PC-9 (cell line): ENCODE measurements around the gene LIN28B. TPM values are rescaled to one million over a fixed set of nuclear protein-coding genes. Genes with fewer than 3 reads are reported as not detected.

Experiments used
- BruUV-seq: library from RNA; stranded (reverse); fragments of 400-500 nt; replicated peaks from 2 replicates; lab custom pipeline; 2021; lab: Mats Ljungman, UMichigan
- CTCF ChIA-PET: fragments of 300-600 bp; sonication (Branson Sonifier 250); formaldehyde crosslinking; loops from one replicate; lab custom pipeline; 2022; ENCODE audit warnings: antibody characterized with exemption; lab: Charles Lee
- POLR2A ChIA-PET: fragments of 300-600 bp; sonication (Branson Sonifier 250); formaldehyde crosslinking; loops from one replicate; lab custom pipeline; 2022; ENCODE audit warnings: antibody characterized with exemption; ENCODE audit not compliant: unreplicated experiment; lab: Charles Lee
- DNase-seq, 2 experiments: peaks; one replicate each; pipeline versions ENCODE4 v3.0.0 to v3.0.0-alpha.2; 2015 to 2022; ENCODE audit warnings: mixed read lengths in 1 of 2
- H2AFZ ChIP-seq: fragments of 200-600 bp; sonication (generic); 2 replicates; pipeline ENCODE4 v1.8.1; 2017; ENCODE audit warnings: antibody characterized with exemption
- H3F3A ChIP-seq: fragments of 200-600 bp; sonication (generic); 2 replicates; pipeline ENCODE4 v1.8.1; 2017; ENCODE audit warnings: antibody characterized with exemption, mild to moderate bottlenecking, low read depth; ENCODE audit not compliant: insufficient read depth
- H3K27ac ChIP-seq: fragments of 200-600 bp; sonication (generic); 2 replicates; pipeline ENCODE4 v1.6.1; 2016; ENCODE audit warnings: mixed run types
- H3K27me3 ChIP-seq: fragments of 200-600 bp; sonication (generic); 2 replicates; pipeline ENCODE4 v1.6.1; 2016; ENCODE audit warnings: low read depth, mixed run types; ENCODE audit not compliant: insufficient read depth
- H3K36me3 ChIP-seq: fragments of 200-600 bp; sonication (generic); 2 replicates; pipeline ENCODE4 v1.6.1; 2016; ENCODE audit warnings: low read depth, mixed run types
- H3K4me1 ChIP-seq: fragments of 200-600 bp; sonication (generic); replicated peaks from 2 replicates; pipeline ENCODE4 v1.6.1; 2016; ENCODE audit warnings: mixed run types; ENCODE audit not compliant: insufficient read depth
- H3K4me2 ChIP-seq: fragments of 200-600 bp; sonication (generic); 2 replicates; pipeline ENCODE4 v1.6.1; 2017; ENCODE audit warnings: mixed run types
- H3K4me3 ChIP-seq: fragments of 200-600 bp; sonication (generic); 2 replicates; pipeline ENCODE4 v1.6.1; 2016; ENCODE audit warnings: mixed run types
- H3K79me2 ChIP-seq: fragments of 200-600 bp; sonication (generic); 2 replicates; pipeline ENCODE4 v1.6.1; 2017; ENCODE audit warnings: low read depth, mixed run types
- H3K9me2 ChIP-seq: fragments of 200-600 bp; sonication (generic); 2 replicates; pipeline ENCODE4 v1.8.1; 2017; ENCODE audit warnings: mild to moderate bottlenecking; ENCODE audit not compliant: insufficient read depth
- H3K9me3 ChIP-seq: fragments of 200-600 bp; sonication (generic); 2 replicates; pipeline ENCODE4 v1.8.1; 2016; ENCODE audit warnings: low read depth; ENCODE audit not compliant: insufficient read depth
- H4K20me1 ChIP-seq: fragments of 200-600 bp; sonication (generic); 2 replicates; pipeline ENCODE4 v1.8.1; 2017; ENCODE audit not compliant: insufficient read depth
- CTCF ChIP-seq: fragments of 200-600 bp; sonication (generic); conservative IDR thresholded peaks from 2 replicates; pipeline ENCODE4 v1.6.1; 2017; ENCODE audit warnings: mixed run types, antibody characterized with exemption, mild to moderate bottlenecking, moderate library complexity
- EZH2 ChIP-seq: fragments of 200-600 bp; sonication (generic); IDR thresholded peaks from 2 replicates; pipeline ENCODE4 v1.8.0; 2017; ENCODE audit warnings: antibody characterized with exemption, low read depth
- intact Hi-C: fragments of 100-400 bp; cut with micrococcal nuclease; formaldehyde crosslinking; loops from one replicate; pipeline ENCODE4 v1.10.0; 2022; ENCODE audit not compliant: unreplicated experiment
- total RNA-seq: library from RNA; stranded (reverse); gene quantifications from 2 replicates; pipeline ENCODE4 v1.2.3, GENCODE V29; 2021

The LIN28B gene
- total RNA-seq, 1 experiment from 2014 or later: not detected

- no peaks in the 10 kb centered on the region for H4K20me1 ChIP-seq
- no peak overlapping the region for H3K4me3 ChIP-seq
- H3K9me2 ChIP-seq: no peaks in the 10 kb centered on the region
- BruUV-seq: no TSS peak
- H3K27me3 ChIP-seq: no peaks in the 10 kb centered on the region
- H3K4me2 ChIP-seq: no peak overlapping the region
- ChIA-PET CTCF (no interaction called here), POLR2A (no interaction called here)
- no peak overlapping the region for H3K27ac ChIP-seq
- no peak for DNase-seq
- no peaks in the 10 kb centered on the region for H3K9me3 ChIP-seq
- 0 out of 2 replicates have a peak, but pooled peaks cover 4% of the 10 kb centered on the region for H3K36me3 ChIP-seq
- no peaks in the 10 kb centered on the region for H3K4me1 ChIP-seq
- no peaks in the 10 kb centered on the region for H3K79me2 ChIP-seq
- no peak for TF ChIP-seq CTCF
- no peak for TF ChIP-seq EZH2
- no peak overlapping the region for H2AFZ ChIP-seq
- intact Hi-C loops: no loop called here
- no peaks in the 10 kb centered on the region for H3F3A ChIP-seq
Observed at GRCh38 chr6:105113422-105113821, 156.5 kb downstream of the LIN28B start.

GRCh38 chr6:105116150-105116549, 159.2 kb downstream of the LIN28B start:
- DNase-seq: peak in 1 of 2 experiments; percentile 22
- Histone ChIP-seq H3K9me3 (no peaks in the 10 kb centered on the region), H3K4me3 (no peak overlapping the region), H2AFZ (no peak overlapping the region), H3F3A (no peaks in the 10 kb centered on the region), H3K4me1 (no peaks in the 10 kb centered on the region), H3K27me3 (no peaks in the 10 kb centered on the region), H3K9me2 (no peaks in the 10 kb centered on the region), H3K27ac (no peak overlapping the region), H3K79me2 (no peaks in the 10 kb centered on the region), H3K36me3 (0 out of 2 replicates have a peak, but pooled peaks cover 4% of the 10 kb centered on the region), H3K4me2 (no peak overlapping the region), H4K20me1 (no peaks in the 10 kb centered on the region)
- ChIA-PET POLR2A (no interaction called here), CTCF (no interaction called here)
- no peak for TF ChIP-seq EZH2
- no peak for TF ChIP-seq CTCF
- no TSS peak for BruUV-seq
- intact Hi-C loops: no loop called here

GRCh38 chr6:105120570-105120969, 163.7 kb downstream of the LIN28B start:
- H3K27me3 ChIP-seq: no peaks in the 10 kb centered on the region

More at GRCh38 chr6:105120570-105120969, 163.7 kb downstream of the LIN28B start:
- H3K4me3 ChIP-seq: no peak overlapping the region
- no peaks in the 10 kb centered on the region for H3K79me2 ChIP-seq
- H2AFZ ChIP-seq: no peak overlapping the region
- no peaks in the 10 kb centered on the region for H3F3A ChIP-seq
- H3K9me3 ChIP-seq: no peaks in the 10 kb centered on the region
- no peaks in the 10 kb centered on the region for H4K20me1 ChIP-seq
- no TSS peak for BruUV-seq
- ChIA-PET CTCF (no interaction called here), POLR2A (interaction anchor here (0.6 kb wide), 1 partner anchor 1056 kb away, joined by 4 read pairs; no protein-coding TSS in a partner anchor)
- H3K4me2 ChIP-seq: no peak overlapping the region
- H3K36me3 ChIP-seq: 0 out of 2 replicates have a peak, but pooled peaks cover 4% of the 10 kb centered on the region
- no peak for TF ChIP-seq CTCF
- no peak for TF ChIP-seq EZH2
- DNase-seq: peak in 1 of 2 experiments; percentile 0
- H3K4me1 ChIP-seq: no peaks in the 10 kb centered on the region
- intact Hi-C loops: no loop called here
- H3K9me2 ChIP-seq: no peaks in the 10 kb centered on the region
- no peak overlapping the region for H3K27ac ChIP-seq
